Muscle layer of colon (tissue), 2 donors: Measurements from ENCODE around the gene ANKRD33.
A peak's percentile ranks its signal among the peaks of the same experiment; 100 is the strongest.

Source experiments
- H3K27ac ChIP-seq: one replicate; pipeline ENCODE4 v1.7.0; 2013; ENCODE audit warnings: low read depth, mild to moderate bottlenecking, low read length, moderate library complexity
- H3K27me3 ChIP-seq, 2 donors: one replicate each; pipeline ENCODE4 v1.7.0; 2013; ENCODE audit warnings: low read length in 2 of 2, mild to moderate bottlenecking in 2 of 2; ENCODE audit not compliant: insufficient read depth in 2 of 2, control insufficient read depth in 1 of 2
- H3K36me3 ChIP-seq: one replicate; pipeline ENCODE4 v1.7.0; 2013; ENCODE audit warnings: mild to moderate bottlenecking, low read length; ENCODE audit not compliant: insufficient read depth
- H3K4me1 ChIP-seq: one replicate; pipeline ENCODE4 v1.7.0; 2013; ENCODE audit warnings: mild to moderate bottlenecking, low read length; ENCODE audit not compliant: insufficient read depth
- H3K4me3 ChIP-seq, 2 donors: one replicate each; pipeline ENCODE4 v1.7.0; 2013; ENCODE audit warnings: low read length in 2 of 2, low read depth in 1 of 2, mild to moderate bottlenecking in 1 of 2, moderate library complexity in 1 of 2
- H3K9ac ChIP-seq: one replicate; pipeline ENCODE4 v1.7.0; 2013; ENCODE audit warnings: low read length
- H3K9me3 ChIP-seq: one replicate; pipeline ENCODE4 v1.7.0; 2013; ENCODE audit warnings: mild to moderate bottlenecking, low read length
- donor health status: abdominal sarcoma.
- donor health status: Adenocarcinoma of cecum.

ANKRD33 gene

GRCh38 chr12:51887476-51888315 is at the start of gene ANKRD33:
TSS of gene ANKRD33 (plus strand) at chr12:51888103. CDS start at chr12:51888187, 84 bp downstream.
- Histone ChIP-seq H3K36me3 (no peaks in the 10 kb centered on the region), H3K27me3 (peaks cover 0 to 15% of the 10 kb centered on the region in 2 donors), H3K9ac (no peak within 1 kb of the TSS), H3K4me1 (peaks cover 9% of the 10 kb centered on the region), H3K4me3 (no peak within 1 kb of the TSS), H3K27ac (no peak within 1 kb of the TSS), H3K9me3 (no peaks in the 10 kb centered on the region)

- no peak overlapping the region for H3K4me3 ChIP-seq
- H3K27me3 ChIP-seq, result peaks cover 10 to 22% of the 10 kb centered on the region in 2 donors
- H3K36me3 ChIP-seq, result no peaks in the 10 kb centered on the region
- no peaks in the 10 kb centered on the region for H3K4me1 ChIP-seq
- no peak overlapping the region for H3K27ac ChIP-seq
- no peaks in the 10 kb centered on the region for H3K9me3 ChIP-seq
- H3K9ac ChIP-seq, result no peak overlapping the region
These were observed 49.1 kb upstream of the ANKRD33 start for GRCh38 chr12:51838762-51839161.

- Histone ChIP-seq H3K36me3 (no peaks in the 10 kb centered on the region), H3K4me1 (no peaks in the 10 kb centered on the region), H3K4me3 (no peak overlapping the region)
These were observed 48.5 kb upstream of the ANKRD33 start for GRCh38 chr12:51839310-51839947.

GRCh38 chr12:51840966-51841365 is 46.9 kb upstream of the ANKRD33 start:
- no peaks in the 10 kb centered on the region for H3K9me3 ChIP-seq
- peaks cover 31 to 44% of the 10 kb centered on the region in 2 donors for H3K27me3 ChIP-seq
- H3K4me1 ChIP-seq, result peaks cover under 1% of the 10 kb centered on the region
- no peak overlapping the region for H3K27ac ChIP-seq
- no peaks in the 10 kb centered on the region for H3K36me3 ChIP-seq
- H3K4me3 ChIP-seq, result no peak overlapping the region
- H3K9ac ChIP-seq, result no peak overlapping the region

More at GRCh38 chr12:51839310-51839947, 48.5 kb upstream of the ANKRD33 start:
- peaks cover 17 to 29% of the 10 kb centered on the region in 2 donors for H3K27me3 ChIP-seq
- no peaks in the 10 kb centered on the region for H3K9me3 ChIP-seq
- H3K9ac ChIP-seq, result no peak overlapping the region
- H3K27ac ChIP-seq, result no peak overlapping the region

GRCh38 chr12:51841727-51842126 is 46.2 kb upstream of the ANKRD33 start:
- Histone ChIP-seq H3K4me3 (no peak overlapping the region), H3K4me1 (peaks cover 7% of the 10 kb centered on the region), H3K27ac (no peak overlapping the region), H3K9me3 (no peaks in the 10 kb centered on the region), H3K36me3 (no peaks in the 10 kb centered on the region), H3K9ac (no peak overlapping the region), H3K27me3 (peaks cover 39 to 52% of the 10 kb centered on the region in 2 donors)

GRCh38 chr12:51844854-51845253 is 43.0 kb upstream of the ANKRD33 start:
- H3K9ac ChIP-seq, result no peak overlapping the region
- H3K36me3 ChIP-seq, result no peaks in the 10 kb centered on the region
- no peaks in the 10 kb centered on the region for H3K9me3 ChIP-seq
- no peak overlapping the region for H3K27ac ChIP-seq
- no peak overlapping the region for H3K4me3 ChIP-seq
- H3K27me3 ChIP-seq, result peaks cover 42 to 72% of the 10 kb centered on the region in 2 donors
- H3K4me1 ChIP-seq, result peaks cover 7% of the 10 kb centered on the region

GRCh38 chr12:51845482-51845881 is 42.4 kb upstream of the ANKRD33 start:
- Histone ChIP-seq H3K9me3 (no peaks in the 10 kb centered on the region), H3K4me1 (peaks cover 11% of the 10 kb centered on the region), H3K9ac (no peak overlapping the region), H3K36me3 (no peaks in the 10 kb centered on the region), H3K27ac (no peak overlapping the region), H3K27me3 (peaks cover 42 to 72% of the 10 kb centered on the region in 2 donors), H3K4me3 (no peak overlapping the region)

- no peak overlapping the region for H3K4me3 ChIP-seq
- no peak overlapping the region for H3K9ac ChIP-seq
- H3K36me3 ChIP-seq, result no peaks in the 10 kb centered on the region
- peaks cover 14% of the 10 kb centered on the region for H3K4me1 ChIP-seq
- no peaks in the 10 kb centered on the region for H3K9me3 ChIP-seq
- H3K27ac ChIP-seq, result no peak overlapping the region
- peaks cover 42 to 72% of the 10 kb centered on the region in 2 donors for H3K27me3 ChIP-seq
These were observed 41.6 kb upstream of the ANKRD33 start for GRCh38 chr12:51846271-51846691.

- Histone ChIP-seq H3K4me3 (peak overlapping the region; percentile 42 to 49), H3K27ac (no peak overlapping the region), H3K9ac (no peak overlapping the region), H3K27me3 (peaks cover 36 to 66% of the 10 kb centered on the region in 2 donors), H3K9me3 (no peaks in the 10 kb centered on the region), H3K4me1 (peaks cover 14% of the 10 kb centered on the region), H3K36me3 (no peaks in the 10 kb centered on the region)
These were observed 40.8 kb upstream of the ANKRD33 start for GRCh38 chr12:51846911-51847642.

- Histone ChIP-seq H3K9ac (no peak overlapping the region), H3K4me1 (peaks cover 14% of the 10 kb centered on the region), H3K4me3 (peak overlapping the region; percentile 42 to 49), H3K36me3 (no peaks in the 10 kb centered on the region), H3K9me3 (no peaks in the 10 kb centered on the region), H3K27me3 (peaks cover 36 to 59% of the 10 kb centered on the region in 2 donors), H3K27ac (no peak overlapping the region)
These were observed 40.1 kb upstream of the ANKRD33 start for GRCh38 chr12:51847643-51848325.

GRCh38 chr12:51848326-51848727 is 39.6 kb upstream of the ANKRD33 start, which contains the start of gene FIGNL2:
TSS of gene FIGNL2 (minus strand) at chr12:51848718. CDS start at chr12:51822413, 26,305 bp downstream.
- no peak within 1 kb of the TSS for H3K27ac ChIP-seq
- H3K36me3 ChIP-seq, result no peaks in the 10 kb centered on the region
- peaks cover 14% of the 10 kb centered on the region for H3K4me1 ChIP-seq
- no peak within 1 kb of the TSS for H3K9ac ChIP-seq
- no peaks in the 10 kb centered on the region for H3K9me3 ChIP-seq
- H3K4me3 ChIP-seq, result peak within 1 kb of the TSS; percentile 42 to 49
- H3K27me3 ChIP-seq, result peaks cover 36 to 54% of the 10 kb centered on the region in 2 donors
